GM18499 (cell line): Measurements from ENCODE around the gene LRP2BP.
"Not testable (repeated sequence)": the region's sequence is repeated elsewhere in the genome, so short reads cannot be mapped to it uniquely, and the experiment has no call there.

Experiments used
- ATAC-seq: cut with Tn5 transposase; IDR thresholded peaks from one replicate; pipeline ENCODE4 v1.9.1; 2021; ENCODE audit warnings: moderate number of reproducible peaks; ENCODE audit not compliant: insufficient read depth, unreplicated experiment

Gene LRP2BP

GRCh38 chr4:185369731-185370130 lies 26.0 kb downstream of the LRP2BP start:
- no peak for ATAC-seq

- ATAC-seq: no peak
Measured at GRCh38 chr4:185364886-185365285, 30.8 kb downstream of the LRP2BP start.

- ATAC-seq: no peak
Measured at GRCh38 chr4:185363251-185363650, 32.5 kb downstream of the LRP2BP start.

- ATAC-seq: not testable (repeated sequence)
Measured at GRCh38 chr4:185362570-185362969, 33.2 kb downstream of the LRP2BP start.

GRCh38 chr4:185361872-185362271 lies 33.9 kb downstream of the LRP2BP start:
- no peak for ATAC-seq

- ATAC-seq: no peak
Measured at GRCh38 chr4:185359767-185360446, 35.8 kb downstream of the LRP2BP start.

GRCh38 chr4:185358959-185359358 lies 36.8 kb downstream of the LRP2BP start:
- ATAC-seq: no peak

- no peak for ATAC-seq
Measured at GRCh38 chr4:185358514-185358913, 37.2 kb downstream of the LRP2BP start.

- ATAC-seq: no peak
Measured at GRCh38 chr4:185357733-185358440, 37.8 kb downstream of the LRP2BP start.

GRCh38 chr4:185357211-185357610 lies 38.5 kb downstream of the LRP2BP start:
- ATAC-seq: no peak

GRCh38 chr4:185352741-185353140 lies 43.0 kb downstream of the LRP2BP start:
- ATAC-seq: no peak

- ATAC-seq: no peak
Measured at GRCh38 chr4:185352202-185352601, 43.5 kb downstream of the LRP2BP start.

GRCh38 chr4:185351691-185352090 lies 44.0 kb downstream of the LRP2BP start:
- ATAC-seq: no peak

GRCh38 chr4:185346975-185347601 lies 48.6 kb downstream of the LRP2BP start:
- ATAC-seq: no peak

GRCh38 chr4:185344743-185345538 lies 50.8 kb downstream of the LRP2BP start:
- peak; percentile 51 for ATAC-seq

GRCh38 chr4:185343726-185344581 lies 51.8 kb downstream of the LRP2BP start:
- no peak for ATAC-seq

- ATAC-seq: peak; percentile 46
Measured at GRCh38 chr4:185341841-185342240, 53.9 kb downstream of the LRP2BP start.

GRCh38 chr4:185341377-185341776 lies 54.3 kb downstream of the LRP2BP start:
- ATAC-seq: peak; percentile 1

- no peak for ATAC-seq
Measured at GRCh38 chr4:185339941-185340340, 55.8 kb downstream of the LRP2BP start.

- no peak for ATAC-seq
Measured at GRCh38 chr4:185335579-185335978, 60.1 kb downstream of the LRP2BP start.
